Choroid plexus epithelial cell (primary cell): ENCODE results near the gene ATG10.

Experiments
- DNase-seq: peaks from one replicate; pipeline ENCODE4 v3.0.0-alpha.2; 2010; ENCODE audit warnings: low read depth
- H3K4me3 ChIP-seq: 2 replicates; pipeline ENCODE4 v1.5.1; 2011; ENCODE audit warnings: low read depth, mild to moderate bottlenecking, control low read depth, low read length, moderate library complexity
- TF ChIP-seq, protein P1 (sequence below): conservative IDR thresholded peaks from 2 replicates; pipeline ENCODE4 v1.5.1; 2011; ENCODE audit warnings: low read depth, mild to moderate bottlenecking, control low read depth, inconsistent platforms, low read length, moderate library complexity

ATG10 gene

DNA sequence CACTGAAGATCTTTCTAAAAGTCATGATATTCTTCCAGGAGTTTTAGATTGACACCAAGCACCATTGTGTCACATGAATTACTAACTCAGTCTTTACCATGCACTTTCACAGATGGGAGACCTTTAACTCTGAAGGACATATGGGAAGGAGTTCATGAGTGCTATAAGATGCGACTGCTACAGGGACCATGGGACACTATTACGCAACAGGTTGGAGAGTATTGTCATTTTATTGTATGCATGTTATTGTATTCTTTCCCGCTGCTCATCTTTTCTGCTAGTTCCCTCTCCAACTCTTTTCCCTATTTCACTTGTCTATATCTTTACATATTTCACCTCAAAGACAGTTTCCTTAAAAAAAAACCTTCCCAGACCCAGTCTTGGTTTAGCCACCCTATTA lies 206.6 kb downstream of the ATG10 start:
- TF ChIP-seq, protein P1, sequence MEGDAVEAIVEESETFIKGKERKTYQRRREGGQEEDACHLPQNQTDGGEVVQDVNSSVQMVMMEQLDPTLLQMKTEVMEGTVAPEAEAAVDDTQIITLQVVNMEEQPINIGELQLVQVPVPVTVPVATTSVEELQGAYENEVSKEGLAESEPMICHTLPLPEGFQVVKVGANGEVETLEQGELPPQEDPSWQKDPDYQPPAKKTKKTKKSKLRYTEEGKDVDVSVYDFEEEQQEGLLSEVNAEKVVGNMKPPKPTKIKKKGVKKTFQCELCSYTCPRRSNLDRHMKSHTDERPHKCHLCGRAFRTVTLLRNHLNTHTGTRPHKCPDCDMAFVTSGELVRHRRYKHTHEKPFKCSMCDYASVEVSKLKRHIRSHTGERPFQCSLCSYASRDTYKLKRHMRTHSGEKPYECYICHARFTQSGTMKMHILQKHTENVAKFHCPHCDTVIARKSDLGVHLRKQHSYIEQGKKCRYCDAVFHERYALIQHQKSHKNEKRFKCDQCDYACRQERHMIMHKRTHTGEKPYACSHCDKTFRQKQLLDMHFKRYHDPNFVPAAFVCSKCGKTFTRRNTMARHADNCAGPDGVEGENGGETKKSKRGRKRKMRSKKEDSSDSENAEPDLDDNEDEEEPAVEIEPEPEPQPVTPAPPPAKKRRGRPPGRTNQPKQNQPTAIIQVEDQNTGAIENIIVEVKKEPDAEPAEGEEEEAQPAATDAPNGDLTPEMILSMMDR, result no peak
- H3K4me3 ChIP-seq, result no peak overlapping the region
- no peak for DNase-seq

DNA sequence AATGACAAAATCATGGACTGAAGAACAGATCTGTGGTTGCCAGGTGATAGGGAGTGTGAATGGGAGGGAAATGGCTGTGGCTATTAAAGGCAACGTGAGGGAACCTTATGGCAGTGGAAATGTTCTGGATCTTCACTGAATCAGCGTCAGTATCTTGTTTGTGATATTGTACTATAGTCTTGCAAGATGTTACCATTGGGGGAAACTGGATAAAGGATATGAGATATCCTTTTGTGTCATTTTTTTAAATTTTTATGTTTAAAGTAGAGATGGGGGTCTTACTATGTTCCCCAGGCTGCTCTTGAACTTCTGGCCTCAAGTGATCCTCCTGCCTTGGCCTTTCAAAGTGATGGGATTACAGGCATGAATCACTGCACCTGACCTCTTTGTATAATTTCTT lies 210.8 kb downstream of the ATG10 start:
- no peak for DNase-seq
- TF ChIP-seq, protein P1, result no peak
- no peak overlapping the region for H3K4me3 ChIP-seq

DNA sequence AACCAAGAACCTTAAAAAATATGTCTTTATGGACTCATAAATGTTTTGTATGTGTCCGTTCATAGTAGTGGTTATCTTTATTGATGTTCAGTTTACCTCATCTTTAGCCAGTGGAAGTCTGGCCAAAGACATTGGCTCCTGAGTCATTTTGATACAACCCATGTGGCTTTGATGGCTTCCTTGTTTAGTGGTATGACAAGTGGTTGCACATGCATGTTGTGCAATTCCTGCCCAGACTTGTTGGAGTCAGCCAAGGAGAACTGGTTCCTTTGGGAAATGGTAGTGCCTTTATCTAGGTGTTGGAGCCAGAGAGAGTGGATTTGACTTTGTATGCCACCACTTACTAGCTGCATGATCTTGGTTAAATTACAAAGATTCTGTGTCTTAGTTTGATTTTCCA lies 212.0 kb downstream of the ATG10 start:
- DNase-seq, result no peak
- TF ChIP-seq, protein P1, result no peak
- H3K4me3 ChIP-seq, result no peak overlapping the region

DNA sequence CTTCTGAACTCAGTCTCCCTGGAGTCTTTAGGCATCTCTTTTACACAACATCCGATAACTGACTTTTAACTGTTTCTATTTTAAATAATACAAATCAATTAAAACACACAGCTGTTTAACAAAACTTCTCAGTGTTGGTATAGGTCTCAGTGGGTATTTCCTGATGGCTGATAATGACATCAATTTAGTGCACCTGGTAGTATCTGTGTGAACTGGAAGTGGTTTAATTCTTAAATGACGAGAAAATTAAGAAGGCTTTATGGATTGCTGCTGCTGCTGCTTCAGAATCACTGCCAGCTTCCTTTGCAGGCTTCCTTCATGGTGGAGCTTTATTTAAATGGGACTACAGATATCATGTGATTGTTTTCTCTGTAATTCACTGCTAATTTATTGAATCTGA lies 214.0 kb downstream of the ATG10 start:
- no peak overlapping the region for H3K4me3 ChIP-seq
- TF ChIP-seq, protein P1, result no peak
- DNase-seq, result no peak

DNA sequence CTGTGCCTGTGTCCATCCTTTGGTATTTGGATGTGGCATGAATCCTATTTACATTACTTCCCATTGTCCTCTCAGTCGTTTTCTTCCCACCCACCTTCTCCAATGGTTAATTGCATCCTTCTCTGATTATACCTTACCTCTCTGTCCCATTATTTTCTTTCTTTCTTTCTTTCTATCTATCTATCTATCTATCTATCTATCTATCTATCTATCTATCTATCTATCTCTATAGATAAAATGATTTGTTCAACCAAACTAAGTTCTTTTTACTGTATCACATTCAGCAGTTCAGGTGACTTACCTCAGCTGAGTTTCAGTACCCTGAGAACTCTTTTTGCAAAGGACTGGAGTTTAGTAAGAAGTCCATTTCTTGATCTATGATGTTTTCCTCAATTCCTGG lies 225.7 kb downstream of the ATG10 start:
- DNase-seq, result no peak
- no peak overlapping the region for H3K4me3 ChIP-seq
- TF ChIP-seq, protein P1, result no peak

DNA sequence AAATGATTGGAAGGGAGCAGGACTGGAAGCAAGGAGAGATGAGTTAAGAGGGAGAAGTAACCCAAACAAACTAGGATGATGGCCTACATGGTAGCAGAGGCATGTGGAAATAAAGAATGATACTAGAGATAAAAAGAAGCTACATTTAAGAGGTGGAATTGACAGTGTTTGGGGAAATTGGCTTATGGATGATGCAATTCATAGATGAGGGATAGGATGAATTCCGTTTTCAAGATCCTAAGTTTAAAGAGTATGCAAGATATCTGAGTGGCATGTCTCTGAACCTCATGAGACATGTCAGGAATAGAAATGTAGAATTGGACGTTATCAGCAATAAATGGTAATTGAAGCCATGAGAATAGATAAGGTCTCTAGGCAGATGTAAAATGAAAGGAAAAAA lies 232.7 kb downstream of the ATG10 start:
- TF ChIP-seq, protein P1, result no peak
- H3K4me3 ChIP-seq, result no peak overlapping the region
- DNase-seq, result no peak

DNA sequence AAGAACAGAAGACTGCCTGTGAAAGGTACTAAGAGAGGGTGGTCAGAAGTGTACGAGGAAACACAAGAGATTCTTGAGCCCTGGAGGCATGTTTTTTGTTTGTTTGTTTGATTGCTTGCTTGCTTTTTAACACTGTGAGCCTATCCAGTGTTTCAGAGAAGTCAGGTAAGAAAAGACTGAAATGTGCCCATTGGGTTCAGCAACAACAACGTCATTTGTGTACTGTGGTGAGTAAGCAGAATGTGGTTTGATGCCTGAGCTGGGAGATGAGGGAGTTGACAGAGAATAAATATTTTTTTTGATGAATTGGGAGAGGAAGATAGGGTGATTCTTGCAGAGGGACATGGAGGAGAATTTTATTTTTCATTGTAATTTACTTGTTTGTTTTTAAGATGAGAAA lies 233.2 kb downstream of the ATG10 start:
- no peak for DNase-seq
- TF ChIP-seq, protein P1, result no peak
- H3K4me3 ChIP-seq, result no peak overlapping the region
